Breast epithelium (tissue), 4 donors: ENCODE results near the gene RYR3. TPM values are rescaled to one million over a fixed set of nuclear protein-coding genes. Genes with fewer than 3 reads are reported as not detected.

Experiments used
- DNase-seq, 2 donors: peaks; one replicate each; pipeline ENCODE4 v3.0.0-alpha.2; 2019; ENCODE audit warnings: low spot score in 2 of 2
- H3K27ac ChIP-seq, 2 donors: fragments of 200-600 bp; sonication (generic) in 1 of 2; one replicate each; pipeline ENCODE4 v1.5.1; 2016 to 2019; ENCODE audit warnings: mild to moderate bottlenecking in 1 of 2
- H3K27me3 ChIP-seq, 2 donors: fragments of 200-600 bp; sonication (generic) in 1 of 2; one replicate each; pipeline versions ENCODE4 v1.5.1 to v1.6.0; 2017 to 2019; ENCODE audit warnings: control low read depth in 1 of 2, mild to moderate bottlenecking in 1 of 2
- H3K36me3 ChIP-seq: fragments of 200-600 bp; one replicate; pipeline ENCODE4 v1.5.1; 2019
- H3K4me1 ChIP-seq, 2 donors: fragments of 200-600 bp; sonication (generic); one replicate each; pipeline ENCODE4 v1.5.1; 2016 to 2019; ENCODE audit warnings: control low read depth in 1 of 2
- H3K4me3 ChIP-seq, 3 donors: fragments of 200-600 bp; sonication (generic); 1 replicate in 2 of 3; 2 replicates in 1 of 3; pipeline ENCODE4 v1.5.1; 2016 to 2019; ENCODE audit warnings: mild to moderate bottlenecking in 3 of 3, moderate library complexity in 2 of 3
- H3K9me3 ChIP-seq, 2 donors: fragments of 200-600 bp; sonication (generic) in 1 of 2; one replicate each; pipeline ENCODE4 v1.5.1; 2016 to 2019; ENCODE audit warnings: control low read depth in 1 of 2
- POLR2A ChIP-seq: fragments of 450-650 bp; IDR thresholded peaks from one replicate; pipeline ENCODE4 v1.6.1; 2016; ENCODE audit warnings: antibody characterized with exemption, mild to moderate bottlenecking, moderate library complexity
- POLR2AphosphoS5 ChIP-seq, 3 donors: sonication (generic); formaldehyde crosslinking; IDR thresholded peaks; one replicate each; pipeline ENCODE4 v1.6.1; 2017; ENCODE audit warnings: antibody characterized with exemption in 3 of 3
- intact Hi-C: fragments of 100-400 bp; cut with DNase I; formaldehyde crosslinking; loops from one replicate; pipeline ENCODE4 v1.15.1; 2023; ENCODE audit warnings: low total_unique reads
- total RNA-seq, 3 donors: library from RNA; depleted of rRNA; stranded (reverse); fragments of >200 nt; gene quantifications; one replicate each; pipeline ENCODE4 v1.1.0, GENCODE V29; 2016
- TF ChIP-seq, protein P1 (sequence below), 3 donors: fragments of 450-650 bp; IDR thresholded peaks; one replicate each; pipeline ENCODE4 v1.5.1; 2016 to 2017; ENCODE audit warnings: antibody characterized with exemption in 3 of 3, mild to moderate bottlenecking in 3 of 3, moderate library complexity in 3 of 3

The RYR3 gene
- total RNA-seq, 3 donors from 2014 or later: 1.8 to 4.2 (median 2.6) TPM

GRCh38 chr15:33823119-33823518 is 512.4 kb downstream of the RYR3 start:
- Histone ChIP-seq H3K4me3 (no peak overlapping the region), H3K4me1 (no peaks in the 10 kb centered on the region), H3K36me3 (no peaks in the 10 kb centered on the region), H3K27ac (no peak overlapping the region), H3K9me3 (no peaks in the 10 kb centered on the region), H3K27me3 (no peaks in the 10 kb centered on the region)
- intact Hi-C loops: no loop called here
- no peak for DNase-seq
- TF ChIP-seq, protein P1, sequence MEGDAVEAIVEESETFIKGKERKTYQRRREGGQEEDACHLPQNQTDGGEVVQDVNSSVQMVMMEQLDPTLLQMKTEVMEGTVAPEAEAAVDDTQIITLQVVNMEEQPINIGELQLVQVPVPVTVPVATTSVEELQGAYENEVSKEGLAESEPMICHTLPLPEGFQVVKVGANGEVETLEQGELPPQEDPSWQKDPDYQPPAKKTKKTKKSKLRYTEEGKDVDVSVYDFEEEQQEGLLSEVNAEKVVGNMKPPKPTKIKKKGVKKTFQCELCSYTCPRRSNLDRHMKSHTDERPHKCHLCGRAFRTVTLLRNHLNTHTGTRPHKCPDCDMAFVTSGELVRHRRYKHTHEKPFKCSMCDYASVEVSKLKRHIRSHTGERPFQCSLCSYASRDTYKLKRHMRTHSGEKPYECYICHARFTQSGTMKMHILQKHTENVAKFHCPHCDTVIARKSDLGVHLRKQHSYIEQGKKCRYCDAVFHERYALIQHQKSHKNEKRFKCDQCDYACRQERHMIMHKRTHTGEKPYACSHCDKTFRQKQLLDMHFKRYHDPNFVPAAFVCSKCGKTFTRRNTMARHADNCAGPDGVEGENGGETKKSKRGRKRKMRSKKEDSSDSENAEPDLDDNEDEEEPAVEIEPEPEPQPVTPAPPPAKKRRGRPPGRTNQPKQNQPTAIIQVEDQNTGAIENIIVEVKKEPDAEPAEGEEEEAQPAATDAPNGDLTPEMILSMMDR (IDR thresholded peaks at IDR 0.05): no peak
- TF ChIP-seq POLR2A (no peak), POLR2AphosphoS5 (IDR thresholded peaks at IDR 0.05) (no peak)

DNA sequence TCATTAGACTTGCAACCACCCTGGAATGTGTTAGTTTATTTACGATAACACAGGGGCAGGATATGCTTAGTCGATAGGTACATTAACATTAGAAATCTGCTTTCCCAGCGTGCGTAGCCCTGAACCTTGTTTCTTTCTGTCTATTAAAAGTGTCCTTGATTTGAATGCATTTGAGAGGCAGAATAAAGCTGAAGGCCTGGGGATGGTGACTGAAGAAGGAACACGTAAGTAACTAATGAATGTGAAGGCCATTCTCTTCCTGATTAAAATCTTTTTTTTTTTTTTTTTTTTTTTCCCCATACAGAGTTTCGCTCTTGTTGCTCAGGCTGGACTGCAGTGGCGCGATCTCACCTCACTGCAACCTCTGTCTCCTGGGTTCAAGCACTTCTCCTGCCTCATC is 514.7 kb downstream of the RYR3 start:
- Histone ChIP-seq H3K27ac (no peak overlapping the region), H3K27me3 (no peaks in the 10 kb centered on the region), H3K4me3 (no peak overlapping the region), H3K36me3 (no peaks in the 10 kb centered on the region), H3K4me1 (no peaks in the 10 kb centered on the region), H3K9me3 (peaks cover 0 to 9% of the 10 kb centered on the region in 2 donors)
- DNase-seq: no peak
- intact Hi-C loops: no loop called here
- TF ChIP-seq, protein P1 (IDR thresholded peaks at IDR 0.05): no peak
- no peak for TF ChIP-seq POLR2A
- TF ChIP-seq POLR2AphosphoS5 (IDR thresholded peaks at IDR 0.05): no peak

- Histone ChIP-seq H3K9me3 (peaks cover 0 to 9% of the 10 kb centered on the region in 2 donors), H3K27ac (no peak overlapping the region), H3K4me1 (no peaks in the 10 kb centered on the region), H3K36me3 (no peaks in the 10 kb centered on the region), H3K4me3 (no peak overlapping the region), H3K27me3 (no peaks in the 10 kb centered on the region)
- DNase-seq: no peak
- intact Hi-C loops: no loop called here
- no peak for TF ChIP-seq POLR2AphosphoS5 (IDR thresholded peaks at IDR 0.05)
- TF ChIP-seq, protein P1 (IDR thresholded peaks at IDR 0.05): no peak
- TF ChIP-seq POLR2A: no peak
Measured at GRCh38 chr15:33826201-33826600, 515.4 kb downstream of the RYR3 start.

GRCh38 chr15:33830351-33830750 is 519.6 kb downstream of the RYR3 start:
- Histone ChIP-seq H3K27ac (no peak overlapping the region), H3K27me3 (no peaks in the 10 kb centered on the region), H3K9me3 (peaks cover 0 to 9% of the 10 kb centered on the region in 2 donors), H3K4me1 (no peaks in the 10 kb centered on the region), H3K4me3 (no peak overlapping the region), H3K36me3 (no peaks in the 10 kb centered on the region)
- intact Hi-C loops: no loop called here
- no peak for DNase-seq
- TF ChIP-seq, protein P1 (IDR thresholded peaks at IDR 0.05): no peak
- no peak for TF ChIP-seq POLR2A
- no peak for TF ChIP-seq POLR2AphosphoS5 (IDR thresholded peaks at IDR 0.05)

DNA sequence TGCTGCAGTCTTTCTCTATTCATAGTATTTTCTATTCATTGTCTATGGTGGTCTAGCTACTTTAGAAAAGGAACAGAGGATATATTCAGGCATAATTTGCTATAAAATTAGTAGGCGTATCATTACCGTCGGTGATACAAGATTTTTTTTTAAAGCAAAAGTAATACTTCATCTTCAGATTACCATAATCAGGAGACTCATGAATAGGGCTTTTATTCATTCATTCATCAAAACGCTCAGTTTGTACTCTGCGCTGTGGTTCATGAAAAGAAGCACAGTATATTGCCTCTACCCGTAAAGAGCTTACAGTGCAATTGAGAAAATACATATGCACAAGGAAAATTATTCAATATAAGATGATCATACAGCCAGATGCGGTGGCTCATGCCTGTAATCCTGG is 520.9 kb downstream of the RYR3 start:
- Histone ChIP-seq H3K27me3 (no peaks in the 10 kb centered on the region), H3K4me1 (no peaks in the 10 kb centered on the region), H3K4me3 (no peak overlapping the region), H3K27ac (no peak overlapping the region), H3K36me3 (no peaks in the 10 kb centered on the region), H3K9me3 (peaks cover 0 to 9% of the 10 kb centered on the region in 2 donors)
- intact Hi-C loops: no loop called here
- no peak for DNase-seq
- TF ChIP-seq POLR2AphosphoS5 (IDR thresholded peaks at IDR 0.05) (no peak), POLR2A (no peak)
- TF ChIP-seq, protein P1 (IDR thresholded peaks at IDR 0.05): no peak
